Measurements from ENCODE around the gene LAMTOR2.

The LAMTOR2 gene

DNA sequence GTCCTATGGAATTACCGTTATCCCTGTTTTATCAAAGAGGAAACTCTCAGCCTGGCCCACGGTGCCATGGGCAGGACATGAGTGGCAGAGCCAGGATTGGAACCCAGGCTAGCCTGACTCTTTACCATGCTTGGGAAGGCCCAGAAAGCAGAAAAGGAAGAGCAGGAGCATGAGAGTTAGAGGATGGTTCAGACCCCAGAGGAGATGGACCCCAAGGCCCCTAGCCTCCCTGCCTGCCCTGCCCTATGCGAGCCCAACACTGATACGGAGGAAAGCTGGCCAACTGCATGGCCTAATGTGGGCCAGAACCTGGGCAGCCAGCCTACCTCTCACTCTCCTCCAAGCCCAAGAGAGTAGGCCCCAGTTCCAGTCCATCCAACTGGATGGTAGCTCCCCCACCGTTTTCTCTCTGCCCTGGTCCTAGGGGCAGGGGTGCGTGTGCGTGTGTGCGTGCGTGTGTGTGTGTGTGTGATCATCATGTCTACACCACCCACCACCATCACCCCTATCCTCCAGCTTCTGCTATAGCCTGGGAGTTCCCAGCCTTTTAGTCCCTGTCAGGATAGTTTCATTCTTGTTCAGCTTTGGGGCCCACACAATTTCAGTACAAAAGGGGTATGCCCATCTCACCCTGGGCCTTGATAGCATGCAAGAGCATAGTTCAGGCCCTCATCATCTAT lies 43.1 kb downstream of the LAMTOR2 start:
- peak overlapping the region; percentile 71 for H3K27ac ChIP-seq (ENCODE audit: low read depth, low read length)
- no peaks in the 10 kb centered on the region for H3K27me3 ChIP-seq (ENCODE audit: control insufficient read depth, insufficient read depth, low read length)
- peaks cover 18% of the 10 kb centered on the region for H3K4me1 ChIP-seq (ENCODE audit: control insufficient read depth, insufficient read depth, low read length)
- no peaks in the 10 kb centered on the region for H3K36me3 ChIP-seq (ENCODE audit: control insufficient read depth, insufficient read depth, low read length)
- H3K4me3 ChIP-seq (ENCODE audit: low read length) = no peak overlapping the region
- H3K9ac ChIP-seq (ENCODE audit: low read length) = no peak overlapping the region

DNA sequence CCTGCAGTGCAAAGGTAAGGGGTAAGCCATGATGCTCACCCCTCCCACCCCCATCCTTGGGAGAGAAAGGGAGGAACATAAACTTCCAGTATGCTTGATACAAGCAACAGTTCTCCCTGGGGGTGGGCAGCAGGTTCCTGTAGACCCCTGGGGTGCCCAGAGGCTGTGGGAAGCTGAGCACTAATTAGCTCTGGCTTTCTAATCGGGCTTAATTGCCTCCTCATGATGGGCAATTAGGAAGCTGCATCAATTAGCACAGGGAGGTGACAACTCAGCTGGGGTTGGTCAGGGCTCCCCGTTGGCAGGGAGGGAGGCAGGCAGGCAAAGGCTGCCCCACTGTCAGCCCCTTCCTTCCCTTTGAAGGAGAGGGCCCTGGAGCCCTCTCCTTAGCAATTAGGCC lies 44.2 kb downstream of the LAMTOR2 start:
- H3K27ac ChIP-seq (ENCODE audit: low read depth, low read length) = no peak overlapping the region
- peaks cover 29% of the 10 kb centered on the region for H3K4me1 ChIP-seq (ENCODE audit: control insufficient read depth, insufficient read depth, low read length)

DNA sequence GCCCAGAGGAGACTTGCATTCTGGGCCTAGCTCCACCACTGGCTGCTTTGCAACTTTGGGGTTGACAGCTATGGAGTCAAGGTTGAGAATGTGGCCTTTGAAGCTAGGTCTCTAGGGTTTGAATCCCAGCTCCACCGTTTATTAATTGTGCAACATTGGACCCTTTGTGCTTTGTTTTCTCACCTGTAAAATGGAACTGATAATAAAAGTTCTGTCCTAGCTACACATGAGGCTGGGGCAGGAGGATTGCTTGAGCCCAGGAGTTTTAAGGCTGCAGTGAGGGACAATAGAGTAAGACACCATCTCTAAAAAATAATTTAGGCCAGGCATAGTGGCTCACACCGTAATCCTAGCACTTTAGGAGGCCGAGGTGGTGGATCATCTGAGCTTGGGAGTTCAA lies 44.7 kb downstream of the LAMTOR2 start:
- Histone ChIP-seq H3K36me3 (ENCODE audit: control insufficient read depth, insufficient read depth, low read length) (no peaks in the 10 kb centered on the region), H3K4me3 (ENCODE audit: low read length) (no peak overlapping the region), H3K27ac (ENCODE audit: low read depth, low read length) (no peak overlapping the region), H3K27me3 (ENCODE audit: control insufficient read depth, insufficient read depth, low read length) (no peaks in the 10 kb centered on the region), H3K9ac (ENCODE audit: low read length) (no peak overlapping the region), H3K4me1 (ENCODE audit: control insufficient read depth, insufficient read depth, low read length) (peaks cover 34% of the 10 kb centered on the region)

More for the DNA sequence above, 44.2 kb downstream of the LAMTOR2 start:
- H3K9ac ChIP-seq (ENCODE audit: low read length) = no peak overlapping the region
- no peaks in the 10 kb centered on the region for H3K36me3 ChIP-seq (ENCODE audit: control insufficient read depth, insufficient read depth, low read length)
- no peaks in the 10 kb centered on the region for H3K27me3 ChIP-seq (ENCODE audit: control insufficient read depth, insufficient read depth, low read length)
- no peak overlapping the region for H3K4me3 ChIP-seq (ENCODE audit: low read length)

- Histone ChIP-seq H3K27me3 (ENCODE audit: control insufficient read depth, insufficient read depth, low read length) (no peaks in the 10 kb centered on the region), H3K9ac (ENCODE audit: low read length) (no peak overlapping the region), H3K4me1 (ENCODE audit: control insufficient read depth, insufficient read depth, low read length) (peaks cover 46% of the 10 kb centered on the region), H3K27ac (ENCODE audit: low read depth, low read length) (no peak overlapping the region), H3K4me3 (ENCODE audit: low read length) (no peak overlapping the region), H3K36me3 (ENCODE audit: control insufficient read depth, insufficient read depth, low read length) (no peaks in the 10 kb centered on the region)
Observed at GRCh38 chr1:156100205-156100995, 45.8 kb downstream of the LAMTOR2 start.

DNA sequence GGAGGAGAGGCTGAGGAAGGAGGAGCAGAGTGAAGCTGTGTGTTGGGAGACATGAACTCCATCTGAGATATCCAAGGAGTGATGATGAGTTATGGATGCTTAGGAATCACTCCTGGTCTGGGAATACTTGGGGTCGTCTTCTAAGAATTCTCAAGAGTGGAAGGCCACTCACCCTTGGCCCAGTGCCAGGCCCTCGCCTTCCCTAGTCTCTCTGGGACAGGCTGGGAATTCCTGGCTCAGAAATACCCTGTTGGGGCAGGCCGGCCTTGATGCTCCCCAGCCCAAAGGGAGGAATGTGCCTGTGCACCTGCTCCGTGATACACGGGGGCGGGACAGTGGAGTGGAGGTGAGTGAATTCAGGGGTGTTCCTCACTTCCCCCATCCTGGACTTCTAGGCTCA lies 47.3 kb downstream of the LAMTOR2 start:
- Histone ChIP-seq H3K4me1 (ENCODE audit: control insufficient read depth, insufficient read depth, low read length) (peaks cover 48% of the 10 kb centered on the region), H3K9ac (ENCODE audit: low read length) (no peak overlapping the region), H3K4me3 (ENCODE audit: low read length) (no peak overlapping the region), H3K27ac (ENCODE audit: low read depth, low read length) (no peak overlapping the region), H3K27me3 (ENCODE audit: control insufficient read depth, insufficient read depth, low read length) (no peaks in the 10 kb centered on the region), H3K36me3 (ENCODE audit: control insufficient read depth, insufficient read depth, low read length) (no peaks in the 10 kb centered on the region)

DNA sequence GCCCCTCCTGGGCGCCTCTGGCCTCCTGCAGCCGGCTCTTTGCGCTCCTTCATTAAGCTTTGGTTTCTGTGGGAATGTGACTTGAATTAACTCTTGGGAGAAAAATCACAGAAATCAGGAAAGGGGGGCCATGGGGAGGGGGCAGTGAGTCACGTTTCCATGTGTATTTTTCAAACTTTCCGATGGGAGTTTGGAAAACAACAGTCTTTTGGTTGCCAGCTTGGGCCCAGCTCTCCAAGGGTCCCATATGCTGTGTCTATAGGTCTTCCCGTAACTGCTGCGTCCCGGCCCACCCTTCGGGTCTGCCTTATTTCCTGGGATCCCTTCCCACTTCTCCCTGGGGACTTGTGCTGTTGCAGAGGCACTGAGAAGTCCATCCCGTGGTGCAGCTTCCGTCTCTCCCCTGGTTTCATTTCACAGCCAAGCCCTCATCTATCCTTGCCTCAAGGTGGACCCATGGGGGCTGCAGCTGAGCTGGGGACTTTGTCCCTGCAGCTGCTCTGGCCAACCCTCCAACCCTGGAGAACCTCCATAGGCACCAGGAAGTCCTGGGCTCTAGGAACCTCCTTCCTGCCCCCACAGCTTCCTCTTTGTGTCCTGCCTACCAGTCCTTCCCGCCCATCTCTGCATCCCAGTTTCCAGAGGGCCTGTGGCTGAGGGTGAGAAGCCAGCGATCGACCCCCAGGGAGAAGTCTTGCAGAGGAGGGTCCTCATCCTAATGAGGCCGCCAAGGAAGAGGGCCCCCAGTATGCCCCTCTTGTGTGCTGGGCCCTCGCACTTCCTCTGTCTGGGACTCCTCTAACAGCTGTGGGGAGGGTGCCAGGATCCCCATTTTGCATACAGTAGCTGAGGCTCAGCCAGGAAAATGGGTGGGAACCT lies 48.3 kb downstream of the LAMTOR2 start:
- no peak overlapping the region for H3K9ac ChIP-seq (ENCODE audit: low read length)
- H3K27me3 ChIP-seq (ENCODE audit: control insufficient read depth, insufficient read depth, low read length) = no peaks in the 10 kb centered on the region
- H3K4me3 ChIP-seq (ENCODE audit: low read length) = peak overlapping the region; percentile 17
- no peaks in the 10 kb centered on the region for H3K36me3 ChIP-seq (ENCODE audit: control insufficient read depth, insufficient read depth, low read length)
- peak overlapping the region; percentile 99 for H3K27ac ChIP-seq (ENCODE audit: low read depth, low read length)
- peaks cover 46% of the 10 kb centered on the region for H3K4me1 ChIP-seq (ENCODE audit: control insufficient read depth, insufficient read depth, low read length)

DNA sequence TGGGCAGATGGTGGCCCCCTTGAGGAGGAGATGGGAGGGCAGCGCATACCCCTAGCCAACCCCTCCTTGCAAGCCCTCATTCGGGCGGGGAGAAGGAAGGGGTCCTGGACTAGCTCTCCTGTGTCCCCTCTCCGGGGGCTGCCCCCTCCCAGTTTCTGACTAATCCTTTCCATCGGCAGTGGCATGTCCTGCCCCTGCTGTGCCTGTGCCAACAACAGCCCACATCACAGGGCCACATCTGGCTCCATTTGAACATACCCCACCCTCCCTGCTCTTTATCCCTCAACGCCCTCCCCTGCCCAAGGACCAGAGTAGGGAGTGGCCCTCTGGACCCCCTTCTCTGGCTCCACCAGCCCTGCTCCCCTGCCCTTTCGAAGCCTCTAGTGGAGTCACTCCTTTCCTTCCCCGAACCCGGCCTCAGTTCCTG lies 49.0 kb downstream of the LAMTOR2 start:
- H3K9ac ChIP-seq (ENCODE audit: low read length) = peak overlapping the region; percentile 29
- peak overlapping the region; percentile 99 for H3K27ac ChIP-seq (ENCODE audit: low read depth, low read length)
- no peaks in the 10 kb centered on the region for H3K36me3 ChIP-seq (ENCODE audit: control insufficient read depth, insufficient read depth, low read length)
- H3K27me3 ChIP-seq (ENCODE audit: control insufficient read depth, insufficient read depth, low read length) = no peaks in the 10 kb centered on the region
- peak overlapping the region; percentile 17 for H3K4me3 ChIP-seq (ENCODE audit: low read length)
- H3K4me1 ChIP-seq (ENCODE audit: control insufficient read depth, insufficient read depth, low read length) = peaks cover 46% of the 10 kb centered on the region

DNA sequence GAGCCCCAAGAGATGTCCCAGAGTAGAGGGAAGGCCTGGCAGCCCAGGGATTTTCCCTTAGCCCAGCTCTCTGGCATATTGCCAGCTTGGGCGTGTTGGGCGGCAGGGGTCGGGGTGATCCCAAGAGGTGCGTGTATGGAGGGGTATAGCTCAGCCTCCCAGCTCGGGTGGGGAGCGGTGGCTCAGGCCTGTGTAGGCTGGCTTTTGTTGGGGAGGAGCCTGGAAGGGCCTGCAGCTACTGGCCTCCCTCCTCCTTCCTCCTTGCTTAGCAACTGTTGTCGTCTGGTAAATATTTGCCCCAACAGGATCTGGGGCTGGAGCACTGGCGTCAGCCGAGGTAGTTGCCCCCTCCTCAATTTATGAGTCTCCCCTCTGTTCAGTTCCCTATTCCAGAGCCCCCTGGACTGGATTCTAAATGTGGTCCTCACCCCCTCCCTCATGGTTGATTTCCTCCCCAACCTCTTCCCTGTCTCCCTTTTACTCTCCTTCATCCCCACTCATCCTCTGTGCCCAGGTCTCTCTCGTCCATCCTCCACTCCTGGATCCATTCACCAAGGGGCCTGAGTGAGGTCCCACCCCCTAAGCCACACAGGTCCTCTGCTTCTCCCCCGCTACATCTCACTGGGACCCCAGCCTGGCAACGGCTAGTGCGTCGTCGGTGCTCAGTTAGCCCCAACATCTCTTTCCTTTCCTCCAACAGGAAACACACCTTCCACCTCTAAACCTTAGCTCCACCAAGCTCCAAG lies 49.7 kb downstream of the LAMTOR2 start:
- H3K36me3 ChIP-seq (ENCODE audit: control insufficient read depth, insufficient read depth, low read length) = no peaks in the 10 kb centered on the region
- peaks cover 46% of the 10 kb centered on the region for H3K4me1 ChIP-seq (ENCODE audit: control insufficient read depth, insufficient read depth, low read length)
- H3K4me3 ChIP-seq (ENCODE audit: low read length) = peak overlapping the region; percentile 17
- no peaks in the 10 kb centered on the region for H3K27me3 ChIP-seq (ENCODE audit: control insufficient read depth, insufficient read depth, low read length)
- peak overlapping the region; percentile 29 for H3K9ac ChIP-seq (ENCODE audit: low read length)
- H3K27ac ChIP-seq (ENCODE audit: low read depth, low read length) = peak overlapping the region; percentile 99

GRCh38 chr1:156104861-156105832 lies 50.6 kb downstream of the LAMTOR2 start:
- H3K27ac ChIP-seq (ENCODE audit: low read depth, low read length) = peak overlapping the region; percentile 99
- H3K4me3 ChIP-seq (ENCODE audit: low read length) = peak overlapping the region; percentile 68
- H3K4me1 ChIP-seq (ENCODE audit: control insufficient read depth, insufficient read depth, low read length) = peaks cover 46% of the 10 kb centered on the region
- no peaks in the 10 kb centered on the region for H3K36me3 ChIP-seq (ENCODE audit: control insufficient read depth, insufficient read depth, low read length)
- no peak overlapping the region for H3K9ac ChIP-seq (ENCODE audit: low read length)
- no peaks in the 10 kb centered on the region for H3K27me3 ChIP-seq (ENCODE audit: control insufficient read depth, insufficient read depth, low read length)

DNA sequence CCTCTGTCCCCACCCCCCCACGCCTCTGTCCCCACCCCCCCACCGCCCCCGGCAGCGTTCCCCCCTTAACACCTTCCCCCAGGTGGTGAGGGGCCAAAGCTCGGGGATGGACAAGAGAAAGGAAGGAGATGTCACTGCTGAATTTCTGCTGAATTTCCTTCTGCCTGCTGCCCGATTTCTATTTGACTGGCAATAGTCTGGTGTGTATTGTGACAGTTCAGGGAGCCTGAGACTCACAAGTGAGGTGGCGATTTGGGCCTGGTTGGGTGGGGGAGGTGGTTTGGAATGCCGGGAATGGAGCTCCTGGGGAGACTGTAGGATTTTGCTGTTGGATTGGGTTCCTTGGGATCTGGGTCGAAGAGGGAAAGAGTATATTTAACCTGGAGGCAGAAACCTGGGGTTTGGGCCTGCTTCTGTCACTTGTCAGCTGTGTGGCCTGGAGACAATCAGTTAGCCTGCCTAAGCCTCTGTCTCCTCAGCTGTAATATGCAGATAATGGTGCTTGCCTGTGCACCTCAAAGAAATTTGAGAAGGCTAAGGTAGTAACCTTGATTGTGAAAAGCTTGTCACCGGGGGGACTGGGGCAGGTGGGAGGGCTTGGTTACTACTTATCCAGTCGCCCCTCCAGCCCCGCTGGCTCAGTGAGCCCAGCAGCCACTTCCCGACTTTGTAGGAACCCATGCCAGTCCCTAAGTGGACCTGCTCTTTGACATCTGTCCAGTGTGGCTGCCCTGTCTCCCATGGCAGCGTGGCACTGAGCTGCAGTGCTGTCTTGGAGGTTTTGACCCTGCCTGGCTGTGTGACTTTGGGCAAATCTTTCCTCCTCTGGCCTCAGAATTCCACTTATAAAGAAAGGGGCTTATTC lies 52.3 kb downstream of the LAMTOR2 start:
- Histone ChIP-seq H3K27me3 (ENCODE audit: control insufficient read depth, insufficient read depth, low read length) (no peaks in the 10 kb centered on the region), H3K27ac (ENCODE audit: low read depth, low read length) (peak overlapping the region; percentile 95), H3K4me3 (ENCODE audit: low read length) (peak overlapping the region; percentile 49), H3K36me3 (ENCODE audit: control insufficient read depth, insufficient read depth, low read length) (no peaks in the 10 kb centered on the region), H3K4me1 (ENCODE audit: control insufficient read depth, insufficient read depth, low read length) (peaks cover 44% of the 10 kb centered on the region), H3K9ac (ENCODE audit: low read length) (peak overlapping the region; percentile 32)

Data from rectal smooth muscle tissue (tissue), 1 donor.